HCT116 (cell line): ENCODE results near the gene PRCP.

Source experiments
- CTCF ChIP-seq, 3 experiments: fragments of 200-600 bp in 1 of 3; sonication (generic) in 1 of 3; IDR thresholded peaks in 2 of 3; conservative IDR thresholded peaks in 1 of 3; 2 replicates each; pipeline ENCODE4 v1.5.1; 2012 to 2017; ENCODE audit warnings: low read depth in 2 of 3, low read length in 2 of 3, antibody characterized with exemption in 1 of 3, borderline replicate concordance in 1 of 3, control low read depth in 1 of 3, mild to moderate bottlenecking in 1 of 3, mixed read lengths in 1 of 3, mixed run types in 1 of 3, moderate library complexity in 1 of 3; ENCODE audit not compliant: insufficient read depth in 1 of 3
- EZH2phosphoT487 ChIP-seq: fragments of 200-600 bp; IDR thresholded peaks from 2 replicates; pipeline ENCODE4 v1.6.1; 2018; ENCODE audit warnings: antibody characterized with exemption, borderline replicate concordance
- MAX ChIP-seq: IDR thresholded peaks from 2 replicates; pipeline ENCODE4 v1.6.1; 2012
- POLR2A ChIP-seq: IDR thresholded peaks from 2 replicates; pipeline ENCODE4 v1.7.0; 2011; ENCODE audit warnings: borderline replicate concordance; ENCODE audit not compliant: insufficient read depth, insufficient read length; ENCODE audit errors: extremely low read depth
- POLR2AphosphoS5 ChIP-seq: IDR thresholded peaks from 2 replicates; pipeline ENCODE4 v1.6.1; 2011; ENCODE audit warnings: mild to moderate bottlenecking, low read depth, low read length, moderate library complexity
- RAD21 ChIP-seq: IDR thresholded peaks from 2 replicates; pipeline ENCODE4 v1.6.1; 2012; ENCODE audit warnings: low read depth, mild to moderate bottlenecking
- SIN3A ChIP-seq: IDR thresholded peaks from 2 replicates; pipeline ENCODE4 v1.6.1; 2012; ENCODE audit warnings: low read depth
- TCF7L2 ChIP-seq: IDR thresholded peaks from 2 replicates; pipeline ENCODE4 v1.7.0; 2011; ENCODE audit warnings: borderline replicate concordance, inconsistent platforms; ENCODE audit not compliant: insufficient read depth, insufficient read length; ENCODE audit errors: extremely low read depth
- ZFX ChIP-seq: fragments of 450-650 bp; IDR thresholded peaks from 2 replicates; pipeline ENCODE4 v1.6.1; 2017

GRCh38 chr11:82869657-82870056 is 30.6 kb downstream of the PRCP start:
- TF ChIP-seq MAX (no peak), RAD21 (no peak), CTCF (IDR thresholded peaks at IDR 0.05 in 2 of 3, conservative IDR thresholded peaks at IDR 0.05 in 1 of 3; ENCODE audit: borderline replicate concordance in 1 of 3, insufficient read depth in 1 of 3, low read depth in 2 of 3, low read length in 2 of 3) (no peak), POLR2AphosphoS5 (no peak), TCF7L2 (no peak), SIN3A (no peak), ZFX (no peak), EZH2phosphoT487 (no peak), POLR2A (no peak)
